Nephron (organoid): ENCODE results near the gene CRTAC1.

Experiments used
- H3K27ac Mint-ChIP-seq, 3 experiments: 2 replicates each; pipeline ENCODE4 v1.8.0; 2020; ENCODE audit warnings: mixed read lengths in 3 of 3, mild to moderate bottlenecking in 2 of 3, moderate library complexity in 1 of 3
- H3K27me3 Mint-ChIP-seq: 2 replicates; pipeline ENCODE4 v1.8.0; 2021; ENCODE audit warnings: low read depth, mild to moderate bottlenecking, moderate library complexity, mixed read lengths
- H3K36me3 Mint-ChIP-seq: 2 replicates; pipeline ENCODE4 v1.8.0; 2020; ENCODE audit warnings: low read depth, mixed read lengths
- H3K4me1 Mint-ChIP-seq: 2 replicates; pipeline ENCODE4 v1.8.0; 2020; ENCODE audit warnings: mixed read lengths
- H3K4me3 Mint-ChIP-seq, 3 experiments: 2 replicates each; pipeline ENCODE4 v1.8.0; 2020; ENCODE audit warnings: mild to moderate bottlenecking in 3 of 3, mixed read lengths in 3 of 3, moderate library complexity in 2 of 3
- H3K9me3 Mint-ChIP-seq: 2 replicates; pipeline ENCODE4 v1.8.0; 2020; ENCODE audit warnings: mixed read lengths
- TF ChIP-seq, protein P1 (sequence below), 3 experiments: fragments of 200-600 bp; sonication (generic); IDR thresholded peaks; one replicate each; pipeline ENCODE4 v1.5.0; 2021; ENCODE audit warnings: antibody characterized with exemption in 3 of 3; ENCODE audit not compliant: unreplicated experiment in 3 of 3

Gene CRTAC1

DNA sequence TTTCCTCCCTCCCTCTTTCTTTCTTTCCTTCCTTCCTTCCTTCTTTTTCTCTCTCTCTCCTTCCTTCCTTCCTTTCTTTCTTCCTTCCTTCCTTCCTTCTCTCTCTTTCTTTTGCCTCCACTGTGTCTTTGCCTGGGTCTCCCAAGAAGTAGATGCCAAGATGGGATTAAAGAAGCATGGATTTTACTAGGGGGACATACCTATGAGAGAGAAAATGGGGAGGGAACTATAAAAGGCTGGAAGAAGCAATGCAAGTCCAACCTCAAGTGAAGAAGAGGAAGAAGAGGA lies 33.3 kb upstream of the CRTAC1 start:
- H3K4me3 Mint-ChIP-seq: no peak overlapping the region
- no peaks in the 10 kb centered on the region for H3K36me3 Mint-ChIP-seq

DNA sequence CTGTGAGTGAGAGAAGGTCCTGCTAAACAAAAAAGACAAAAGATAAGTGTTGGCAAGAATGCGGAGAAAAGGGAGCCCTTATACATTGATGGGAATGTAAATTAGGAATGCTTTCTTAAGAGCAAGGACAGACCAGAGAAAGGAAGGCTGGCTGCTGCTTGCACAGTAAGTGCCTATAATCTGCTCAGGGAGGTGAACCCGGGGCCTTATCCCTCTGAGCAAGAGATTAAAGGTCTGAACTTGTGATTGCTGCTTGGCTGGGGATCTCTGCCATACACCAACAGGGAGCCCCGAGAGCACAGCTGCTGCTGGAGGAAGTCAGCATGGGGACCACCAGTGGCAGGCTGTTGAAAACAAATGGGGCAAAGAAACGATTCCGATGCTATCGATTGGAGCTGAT lies 32.0 kb upstream of the CRTAC1 start:
- Mint-ChIP-seq H3K36me3 (no peaks in the 10 kb centered on the region), H3K27ac (no peak overlapping the region), H3K9me3 (no peaks in the 10 kb centered on the region), H3K27me3 (peaks cover 61% of the 10 kb centered on the region), H3K4me1 (no peaks in the 10 kb centered on the region), H3K4me3 (no peak overlapping the region)
- TF ChIP-seq, protein P1, sequence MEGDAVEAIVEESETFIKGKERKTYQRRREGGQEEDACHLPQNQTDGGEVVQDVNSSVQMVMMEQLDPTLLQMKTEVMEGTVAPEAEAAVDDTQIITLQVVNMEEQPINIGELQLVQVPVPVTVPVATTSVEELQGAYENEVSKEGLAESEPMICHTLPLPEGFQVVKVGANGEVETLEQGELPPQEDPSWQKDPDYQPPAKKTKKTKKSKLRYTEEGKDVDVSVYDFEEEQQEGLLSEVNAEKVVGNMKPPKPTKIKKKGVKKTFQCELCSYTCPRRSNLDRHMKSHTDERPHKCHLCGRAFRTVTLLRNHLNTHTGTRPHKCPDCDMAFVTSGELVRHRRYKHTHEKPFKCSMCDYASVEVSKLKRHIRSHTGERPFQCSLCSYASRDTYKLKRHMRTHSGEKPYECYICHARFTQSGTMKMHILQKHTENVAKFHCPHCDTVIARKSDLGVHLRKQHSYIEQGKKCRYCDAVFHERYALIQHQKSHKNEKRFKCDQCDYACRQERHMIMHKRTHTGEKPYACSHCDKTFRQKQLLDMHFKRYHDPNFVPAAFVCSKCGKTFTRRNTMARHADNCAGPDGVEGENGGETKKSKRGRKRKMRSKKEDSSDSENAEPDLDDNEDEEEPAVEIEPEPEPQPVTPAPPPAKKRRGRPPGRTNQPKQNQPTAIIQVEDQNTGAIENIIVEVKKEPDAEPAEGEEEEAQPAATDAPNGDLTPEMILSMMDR (IDR thresholded peaks at IDR 0.05; ENCODE audit: unreplicated experiment in 3 of 3): no peak

More for the DNA sequence above, 33.3 kb upstream of the CRTAC1 start:
- TF ChIP-seq, protein P1 (IDR thresholded peaks at IDR 0.05; ENCODE audit: unreplicated experiment in 3 of 3): no peak
- no peaks in the 10 kb centered on the region for H3K9me3 Mint-ChIP-seq
- H3K4me1 Mint-ChIP-seq: no peaks in the 10 kb centered on the region
- H3K27me3 Mint-ChIP-seq: peaks cover 67% of the 10 kb centered on the region
- H3K27ac Mint-ChIP-seq: no peak overlapping the region

DNA sequence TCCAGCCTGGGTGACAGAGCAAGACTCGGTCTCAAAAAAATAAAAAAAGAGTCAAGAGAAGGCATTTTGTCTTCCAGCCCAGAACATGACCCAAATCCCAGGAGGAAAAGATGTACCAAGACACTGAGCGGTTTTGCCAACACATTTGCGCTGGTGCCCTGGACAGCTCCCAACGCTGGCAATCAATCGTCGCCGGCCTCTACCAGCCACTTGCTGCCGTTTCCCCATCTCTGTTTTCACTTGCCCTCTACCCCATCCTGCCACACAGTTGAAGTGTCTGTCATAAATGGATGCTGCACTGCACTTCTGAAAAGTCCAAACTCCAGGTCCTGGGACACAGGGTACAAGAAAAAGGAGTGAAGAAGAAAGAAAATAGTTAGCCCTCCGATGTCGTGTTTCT lies 29.7 kb upstream of the CRTAC1 start:
- H3K9me3 Mint-ChIP-seq: no peaks in the 10 kb centered on the region
- peaks cover 57% of the 10 kb centered on the region for H3K27me3 Mint-ChIP-seq
- H3K4me3 Mint-ChIP-seq: no peak overlapping the region
- H3K27ac Mint-ChIP-seq: no peak overlapping the region
- TF ChIP-seq, protein P1 (IDR thresholded peaks at IDR 0.05; ENCODE audit: unreplicated experiment in 3 of 3): no peak
- H3K4me1 Mint-ChIP-seq: no peaks in the 10 kb centered on the region
- H3K36me3 Mint-ChIP-seq: no peaks in the 10 kb centered on the region

DNA sequence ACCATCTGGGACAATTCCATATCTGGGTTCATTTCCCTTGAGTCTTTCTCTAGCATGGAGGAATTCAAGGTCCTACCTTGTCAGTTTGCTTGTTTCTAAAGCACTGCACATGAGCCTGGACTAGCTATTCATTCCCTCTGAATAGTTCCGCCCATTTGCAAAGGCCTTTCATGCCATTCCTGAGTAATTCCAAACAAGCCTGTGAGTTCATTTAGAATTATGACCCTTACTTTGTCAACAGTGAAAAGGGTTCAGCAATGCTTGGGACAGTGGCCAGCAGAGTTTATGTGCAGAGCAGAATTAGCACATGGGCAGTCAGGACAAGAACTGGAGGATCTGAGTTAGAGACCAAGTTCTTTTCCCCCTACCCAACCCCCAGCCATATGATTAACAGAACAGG lies 27.9 kb upstream of the CRTAC1 start:
- Mint-ChIP-seq H3K9me3 (no peaks in the 10 kb centered on the region), H3K27ac (no peak overlapping the region), H3K4me1 (no peaks in the 10 kb centered on the region), H3K27me3 (peaks cover 54% of the 10 kb centered on the region), H3K4me3 (no peak overlapping the region), H3K36me3 (no peaks in the 10 kb centered on the region)
- TF ChIP-seq, protein P1 (IDR thresholded peaks at IDR 0.05; ENCODE audit: unreplicated experiment in 3 of 3): no peak

DNA sequence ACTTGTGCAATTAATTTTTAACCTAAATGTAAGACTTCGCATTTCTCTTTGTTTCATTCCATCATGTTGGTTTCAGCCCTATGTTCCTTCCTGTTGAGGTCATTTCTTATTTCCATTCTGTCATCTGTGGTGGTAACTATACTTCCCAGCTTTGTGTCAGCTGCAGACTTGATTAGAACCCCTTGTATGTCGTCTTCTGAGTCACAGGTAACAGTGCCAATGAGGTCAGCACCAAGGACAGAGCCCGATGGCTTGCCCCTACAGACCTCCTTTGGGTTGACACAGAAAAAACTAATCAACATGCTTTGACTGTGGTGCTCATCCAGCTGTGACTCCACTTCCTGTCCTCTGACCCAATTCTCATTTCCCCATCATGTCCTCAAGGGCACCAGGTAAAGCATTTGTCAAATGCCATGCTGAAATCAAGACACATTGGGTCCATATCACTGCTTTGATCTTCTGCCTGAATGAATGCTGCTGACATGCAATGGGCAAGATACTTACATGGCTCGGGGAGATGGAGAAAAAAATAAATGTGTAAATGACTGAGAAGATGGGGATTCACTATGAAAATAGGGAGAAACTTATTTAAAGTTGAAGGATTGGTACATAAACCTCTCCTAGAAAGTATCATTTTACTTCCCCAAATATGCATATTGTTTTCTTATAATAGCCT lies 25.6 kb upstream of the CRTAC1 start:
- Mint-ChIP-seq H3K27ac (no peak overlapping the region), H3K4me1 (no peaks in the 10 kb centered on the region), H3K27me3 (peaks cover 48% of the 10 kb centered on the region), H3K9me3 (no peaks in the 10 kb centered on the region), H3K36me3 (no peaks in the 10 kb centered on the region), H3K4me3 (no peak overlapping the region)
- TF ChIP-seq, protein P1 (IDR thresholded peaks at IDR 0.05; ENCODE audit: unreplicated experiment in 3 of 3): no peak

DNA sequence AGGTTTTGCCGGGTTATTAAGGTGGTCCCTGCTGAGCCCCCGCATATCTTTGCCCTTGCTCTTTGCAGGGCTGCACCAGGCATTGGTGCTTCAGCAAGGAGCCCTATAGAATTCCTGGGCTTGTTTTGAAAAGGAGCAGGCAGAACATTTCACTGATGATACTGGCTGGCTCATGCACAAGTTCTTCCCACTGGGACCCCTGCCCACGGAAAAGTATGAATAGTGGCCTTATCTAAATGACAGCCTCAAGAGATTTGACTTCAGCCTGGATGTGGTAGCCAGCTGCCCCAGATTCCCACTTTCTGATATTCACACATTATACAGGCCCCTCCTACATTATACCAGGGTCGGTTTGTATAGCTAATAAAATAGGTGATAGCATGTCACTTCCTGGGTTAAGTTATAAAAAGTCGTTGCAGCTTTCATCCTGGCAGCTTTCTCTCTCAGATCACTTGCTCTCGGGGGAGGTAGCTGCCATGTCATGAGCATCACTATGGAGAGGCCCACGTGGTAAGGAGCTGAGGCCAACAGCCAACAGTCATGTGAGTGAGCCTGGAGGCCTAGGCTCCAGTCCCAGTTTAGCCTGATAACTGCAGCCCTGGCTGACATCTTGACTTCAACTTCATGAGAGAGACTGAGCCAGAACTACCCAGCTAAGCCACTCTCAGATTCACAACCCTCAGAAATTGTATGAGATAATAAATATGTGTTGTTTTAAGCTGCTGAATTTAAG lies 16.8 kb upstream of the CRTAC1 start:
- H3K27me3 Mint-ChIP-seq: peaks cover 49% of the 10 kb centered on the region
- H3K4me1 Mint-ChIP-seq: no peaks in the 10 kb centered on the region
- no peak overlapping the region for H3K27ac Mint-ChIP-seq
- TF ChIP-seq, protein P1 (IDR thresholded peaks at IDR 0.05; ENCODE audit: unreplicated experiment in 3 of 3): no peak
- no peak overlapping the region for H3K4me3 Mint-ChIP-seq
- H3K9me3 Mint-ChIP-seq: no peaks in the 10 kb centered on the region
- H3K36me3 Mint-ChIP-seq: no peaks in the 10 kb centered on the region
